GM04504 (cell line): ENCODE data around the gene APCDD1.

ENCODE experiments used
- DNase-seq: peaks from one replicate; pipeline ENCODE4 v3.0.0-alpha.2; 2012; ENCODE audit warnings: low read depth

The APCDD1 gene

GRCh38 chr18:10432781-10433180 lies 21.7 kb upstream of the APCDD1 start:
- no peak for DNase-seq

- DNase-seq: no peak
These were observed 18.3 kb upstream of the APCDD1 start for GRCh38 chr18:10436160-10436559.

GRCh38 chr18:10437837-10438236 lies 16.6 kb upstream of the APCDD1 start:
- no peak for DNase-seq

- DNase-seq: no peak
These were observed 14.5 kb upstream of the APCDD1 start for GRCh38 chr18:10439898-10440297.

GRCh38 chr18:10440884-10441283 lies 13.6 kb upstream of the APCDD1 start:
- DNase-seq: no peak

GRCh38 chr18:10441472-10441871 lies 13.0 kb upstream of the APCDD1 start:
- no peak for DNase-seq

GRCh38 chr18:10442551-10442971 lies 11.9 kb upstream of the APCDD1 start:
- DNase-seq: no peak

- no peak for DNase-seq
These were observed 11.4 kb upstream of the APCDD1 start for GRCh38 chr18:10443001-10443400.

- DNase-seq: no peak
These were observed 10.0 kb upstream of the APCDD1 start for GRCh38 chr18:10444314-10445006.

- DNase-seq: no peak
These were observed 5.0 kb upstream of the APCDD1 start for GRCh38 chr18:10449396-10449795.

- no peak for DNase-seq
These were observed 3.4 kb upstream of the APCDD1 start for GRCh38 chr18:10450986-10451385.

- no peak for DNase-seq
These were observed 1.1 kb upstream of the APCDD1 start for GRCh38 chr18:10453261-10453805.

GRCh38 chr18:10454681-10455557 lies 484 bp downstream of the APCDD1 start:
- no peak for DNase-seq

- DNase-seq: no peak
These were observed 1.5 kb downstream of the APCDD1 start for GRCh38 chr18:10455726-10456453.

GRCh38 chr18:10456718-10457117 lies 2.3 kb downstream of the APCDD1 start:
- DNase-seq: no peak

- DNase-seq: no peak
These were observed 2.7 kb downstream of the APCDD1 start for GRCh38 chr18:10457128-10457527.

- no peak for DNase-seq
These were observed 3.3 kb downstream of the APCDD1 start for GRCh38 chr18:10457767-10458166.

- no peak for DNase-seq
These were observed 4.3 kb downstream of the APCDD1 start for GRCh38 chr18:10458691-10459090.

GRCh38 chr18:10459587-10459986 lies 5.2 kb downstream of the APCDD1 start:
- DNase-seq: no peak

- no peak for DNase-seq
These were observed 6.1 kb downstream of the APCDD1 start for GRCh38 chr18:10460414-10461018.

GRCh38 chr18:10461989-10462388 lies 7.6 kb downstream of the APCDD1 start:
- no peak for DNase-seq

- DNase-seq: no peak
These were observed 8.2 kb downstream of the APCDD1 start for GRCh38 chr18:10462597-10462996.
